ENCODE results near the gene RALGPS2.
A peak's percentile ranks its signal among the peaks of the same experiment; 100 is the strongest.

Gene RALGPS2

DNA sequence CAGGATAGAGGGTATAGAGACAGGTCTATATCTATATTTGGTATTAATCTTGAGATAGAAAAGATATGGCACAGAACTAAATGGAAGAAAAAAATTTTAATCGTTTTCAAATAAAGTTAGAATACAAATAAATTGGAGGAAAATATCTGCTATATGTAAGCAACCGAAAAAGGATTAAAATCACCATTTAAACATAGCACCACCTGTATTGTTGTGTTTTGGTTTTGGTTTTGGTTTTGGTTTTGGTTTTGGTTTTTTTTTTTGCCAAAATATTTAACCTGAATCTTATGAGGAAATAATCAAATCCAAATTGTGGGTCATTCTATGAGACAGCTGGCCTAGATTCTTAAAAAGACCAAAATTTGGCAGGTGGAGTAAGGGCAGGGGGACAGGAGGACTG, 174.4 kb downstream of the RALGPS2 start:
- ATAC-seq = no peak
- TF ChIP-seq PPARA (CRISPR knock-in tag; IDR thresholded peaks at IDR 0.05; ENCODE audit: borderline replicate concordance) = no peak
- TF ChIP-seq TCF4 (CRISPR knock-in tag; IDR thresholded peaks at IDR 0.05; ENCODE audit: borderline replicate concordance) = no peak
- TF ChIP-seq ZNF565 (CRISPR knock-in tag; conservative IDR thresholded peaks at IDR 0.05; ENCODE audit: low read depth) = no peak
- TF ChIP-seq SNAI2 (CRISPR knock-in tag; IDR thresholded peaks at IDR 0.05) = no peak
- TF ChIP-seq TOX (CRISPR knock-in tag; IDR thresholded peaks at IDR 0.05; ENCODE audit: borderline replicate concordance) = no peak

- TF ChIP-seq TOX (CRISPR knock-in tag; IDR thresholded peaks at IDR 0.05; ENCODE audit: borderline replicate concordance) (no peak), ZC3H10 (CRISPR knock-in tag; IDR thresholded peaks at IDR 0.05) (no peak), ZFP3 (CRISPR knock-in tag; IDR thresholded peaks at IDR 0.05) (no peak)
- no peak for ATAC-seq
Observed at GRCh38 chr1:178901482-178902125, 176.6 kb downstream of the RALGPS2 start.

GRCh38 chr1:178908358-178908757, 183.3 kb downstream of the RALGPS2 start:
- ATAC-seq = peak; percentile 75
- TF ChIP-seq CREB5 (CRISPR knock-in tag; IDR thresholded peaks at IDR 0.05; ENCODE audit: low read depth) = no peak
- no peak for TF ChIP-seq TOX (CRISPR knock-in tag; IDR thresholded peaks at IDR 0.05; ENCODE audit: borderline replicate concordance)

GRCh38 chr1:178910023-178910422, 185.0 kb downstream of the RALGPS2 start:
- no peak for TF ChIP-seq POU6F1 (CRISPR knock-in tag; IDR thresholded peaks at IDR 0.05; ENCODE audit: borderline replicate concordance, low read depth)
- TF ChIP-seq CSDC2 (CRISPR knock-in tag; IDR thresholded peaks at IDR 0.05) = no peak
- TF ChIP-seq PPARA (CRISPR knock-in tag; IDR thresholded peaks at IDR 0.05; ENCODE audit: borderline replicate concordance) = no peak
- TF ChIP-seq ZFP30 (CRISPR knock-in tag; IDR thresholded peaks at IDR 0.05) = no peak
- TF ChIP-seq PATZ1 (CRISPR knock-in tag; IDR thresholded peaks at IDR 0.05; ENCODE audit: borderline replicate concordance) = no peak
- no peak for TF ChIP-seq SNAI2 (CRISPR knock-in tag; IDR thresholded peaks at IDR 0.05)
- TF ChIP-seq ZFP3 (CRISPR knock-in tag; IDR thresholded peaks at IDR 0.05) = no peak
- TF ChIP-seq TCF4 (CRISPR knock-in tag; IDR thresholded peaks at IDR 0.05; ENCODE audit: borderline replicate concordance) = no peak
- TF ChIP-seq GLIS3 (CRISPR knock-in tag; IDR thresholded peaks at IDR 0.05) = no peak
- no peak for ATAC-seq

DNA sequence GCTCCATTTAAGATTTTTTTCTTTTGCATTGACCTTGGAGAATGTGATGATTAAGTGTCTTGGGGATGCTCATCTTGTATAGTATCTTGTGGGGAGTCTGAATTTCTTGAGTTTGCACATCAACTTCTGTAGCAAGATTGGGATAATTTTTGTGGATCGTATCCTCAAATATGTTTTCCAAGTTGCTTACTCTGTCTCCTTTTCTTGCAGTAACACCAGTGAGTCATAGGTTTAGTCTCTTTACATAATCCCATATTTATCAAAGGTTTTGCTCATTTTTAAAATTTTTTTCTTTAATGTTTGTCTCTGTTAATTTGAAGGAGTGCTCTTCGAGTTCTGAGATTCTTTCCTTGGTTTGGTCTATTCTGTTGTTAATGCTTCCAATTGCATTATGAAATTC, 187.6 kb downstream of the RALGPS2 start:
- TF ChIP-seq POU6F1 (CRISPR knock-in tag; IDR thresholded peaks at IDR 0.05; ENCODE audit: borderline replicate concordance, low read depth) (no peak), CREB5 (CRISPR knock-in tag; IDR thresholded peaks at IDR 0.05; ENCODE audit: low read depth) (no peak), ZNF8 (CRISPR knock-in tag; IDR thresholded peaks at IDR 0.05) (no peak), TOX (CRISPR knock-in tag; IDR thresholded peaks at IDR 0.05; ENCODE audit: borderline replicate concordance) (no peak), BACH2 (CRISPR knock-in tag; IDR thresholded peaks at IDR 0.05; ENCODE audit: borderline replicate concordance) (no peak), PPARA (CRISPR knock-in tag; IDR thresholded peaks at IDR 0.05; ENCODE audit: borderline replicate concordance) (no peak), TCF4 (CRISPR knock-in tag; IDR thresholded peaks at IDR 0.05; ENCODE audit: borderline replicate concordance) (no peak)
- TF ChIP-seq, protein P1, sequence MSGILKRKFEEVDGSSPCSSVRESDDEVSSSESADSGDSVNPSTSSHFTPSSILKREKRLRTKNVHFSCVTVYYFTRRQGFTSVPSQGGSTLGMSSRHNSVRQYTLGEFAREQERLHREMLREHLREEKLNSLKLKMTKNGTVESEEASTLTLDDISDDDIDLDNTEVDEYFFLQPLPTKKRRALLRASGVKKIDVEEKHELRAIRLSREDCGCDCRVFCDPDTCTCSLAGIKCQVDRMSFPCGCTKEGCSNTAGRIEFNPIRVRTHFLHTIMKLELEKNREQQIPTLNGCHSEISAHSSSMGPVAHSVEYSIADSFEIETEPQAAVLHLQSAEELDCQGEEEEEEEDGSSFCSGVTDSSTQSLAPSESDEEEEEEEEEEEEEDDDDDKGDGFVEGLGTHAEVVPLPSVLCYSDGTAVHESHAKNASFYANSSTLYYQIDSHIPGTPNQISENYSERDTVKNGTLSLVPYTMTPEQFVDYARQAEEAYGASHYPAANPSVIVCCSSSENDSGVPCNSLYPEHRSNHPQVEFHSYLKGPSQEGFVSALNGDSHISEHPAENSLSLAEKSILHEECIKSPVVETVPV (CRISPR knock-in tag; IDR thresholded peaks at IDR 0.05) = no peak
- TF ChIP-seq, protein P2, sequence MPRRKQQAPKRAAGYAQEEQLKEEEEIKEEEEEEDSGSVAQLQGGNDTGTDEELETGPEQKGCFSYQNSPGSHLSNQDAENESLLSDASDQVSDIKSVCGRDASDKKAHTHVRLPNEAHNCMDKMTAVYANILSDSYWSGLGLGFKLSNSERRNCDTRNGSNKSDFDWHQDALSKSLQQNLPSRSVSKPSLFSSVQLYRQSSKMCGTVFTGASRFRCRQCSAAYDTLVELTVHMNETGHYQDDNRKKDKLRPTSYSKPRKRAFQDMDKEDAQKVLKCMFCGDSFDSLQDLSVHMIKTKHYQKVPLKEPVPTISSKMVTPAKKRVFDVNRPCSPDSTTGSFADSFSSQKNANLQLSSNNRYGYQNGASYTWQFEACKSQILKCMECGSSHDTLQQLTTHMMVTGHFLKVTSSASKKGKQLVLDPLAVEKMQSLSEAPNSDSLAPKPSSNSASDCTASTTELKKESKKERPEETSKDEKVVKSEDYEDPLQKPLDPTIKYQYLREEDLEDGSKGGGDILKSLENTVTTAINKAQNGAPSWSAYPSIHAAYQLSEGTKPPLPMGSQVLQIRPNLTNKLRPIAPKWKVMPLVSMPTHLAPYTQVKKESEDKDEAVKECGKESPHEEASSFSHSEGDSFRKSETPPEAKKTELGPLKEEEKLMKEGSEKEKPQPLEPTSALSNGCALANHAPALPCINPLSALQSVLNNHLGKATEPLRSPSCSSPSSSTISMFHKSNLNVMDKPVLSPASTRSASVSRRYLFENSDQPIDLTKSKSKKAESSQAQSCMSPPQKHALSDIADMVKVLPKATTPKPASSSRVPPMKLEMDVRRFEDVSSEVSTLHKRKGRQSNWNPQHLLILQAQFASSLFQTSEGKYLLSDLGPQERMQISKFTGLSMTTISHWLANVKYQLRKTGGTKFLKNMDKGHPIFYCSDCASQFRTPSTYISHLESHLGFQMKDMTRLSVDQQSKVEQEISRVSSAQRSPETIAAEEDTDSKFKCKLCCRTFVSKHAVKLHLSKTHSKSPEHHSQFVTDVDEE (CRISPR knock-in tag; IDR thresholded peaks at IDR 0.05) = no peak
- ATAC-seq = no peak
